ENCODE data around the gene EXD3.
A peak's percentile ranks its signal among the peaks of the same experiment; 100 is the strongest.

Gene EXD3

GRCh38 chr9:137269231-137269772 lies 153.7 kb downstream of the EXD3 start:
- Histone ChIP-seq H3K36me3 (peaks cover 41% of the 10 kb centered on the region), H3K9me3 (no peaks in the 10 kb centered on the region), H3K4me1 (no peaks in the 10 kb centered on the region), H3K4me3 (ENCODE audit: low read depth, low read length) (no peak overlapping the region), H3K27me3 (no peaks in the 10 kb centered on the region)
- no peak for DNase-seq
- TF ChIP-seq CTCF (IDR thresholded peaks at IDR 0.05; ENCODE audit: low read depth, low read length), result no peak

GRCh38 chr9:137268538-137269201 lies 154.3 kb downstream of the EXD3 start:
- no peak for TF ChIP-seq CTCF (IDR thresholded peaks at IDR 0.05; ENCODE audit: low read depth, low read length)
- Histone ChIP-seq H3K9me3 (no peaks in the 10 kb centered on the region), H3K27me3 (no peaks in the 10 kb centered on the region), H3K4me3 (ENCODE audit: low read depth, low read length) (no peak overlapping the region), H3K36me3 (peaks cover 47% of the 10 kb centered on the region), H3K4me1 (no peaks in the 10 kb centered on the region)
- no peak for DNase-seq

GRCh38 chr9:137267933-137268355 lies 155.0 kb downstream of the EXD3 start:
- Histone ChIP-seq H3K36me3 (peaks cover 47% of the 10 kb centered on the region), H3K4me1 (no peaks in the 10 kb centered on the region)

GRCh38 chr9:137266585-137267453 lies 156.1 kb downstream of the EXD3 start:
- H3K4me3 ChIP-seq (ENCODE audit: low read depth, low read length), result no peak overlapping the region
- H3K27me3 ChIP-seq, result no peaks in the 10 kb centered on the region
- H3K9me3 ChIP-seq, result no peaks in the 10 kb centered on the region
- no peak for DNase-seq
- TF ChIP-seq CTCF (IDR thresholded peaks at IDR 0.05; ENCODE audit: low read depth, low read length), result no peak
- H3K36me3 ChIP-seq, result peaks cover 46% of the 10 kb centered on the region
- H3K4me1 ChIP-seq, result no peaks in the 10 kb centered on the region

More at GRCh38 chr9:137267933-137268355, 155.0 kb downstream of the EXD3 start:
- Histone ChIP-seq H3K4me3 (ENCODE audit: low read depth, low read length) (no peak overlapping the region), H3K27me3 (no peaks in the 10 kb centered on the region), H3K9me3 (no peaks in the 10 kb centered on the region)
- no peak for DNase-seq
- no peak for TF ChIP-seq CTCF (IDR thresholded peaks at IDR 0.05; ENCODE audit: low read depth, low read length)

- peak; percentile 32 for DNase-seq
- Histone ChIP-seq H3K9me3 (no peaks in the 10 kb centered on the region), H3K4me3 (ENCODE audit: low read depth, low read length) (no peak overlapping the region), H3K27me3 (no peaks in the 10 kb centered on the region), H3K36me3 (peaks cover 44% of the 10 kb centered on the region), H3K4me1 (no peaks in the 10 kb centered on the region)
- no peak for TF ChIP-seq CTCF (IDR thresholded peaks at IDR 0.05; ENCODE audit: low read depth, low read length)
These were observed 156.8 kb downstream of the EXD3 start for GRCh38 chr9:137266162-137266527.
